ENCODE measurements around the gene FKBP6. TPM values are rescaled to one million over a fixed set of nuclear protein-coding genes. Genes with fewer than 3 reads are reported as not detected.

FKBP6 gene
- total RNA-seq, 1 experiment from 2014 or later = not detected

- H2BK12ac ChIP-seq (ENCODE audit: insufficient read length, low read depth, low read length) = no peak overlapping the region
- no peak overlapping the region for H2BK20ac ChIP-seq (ENCODE audit: low read depth, low read length, poor library complexity, severe bottlenecking)
- no peak overlapping the region for H2BK15ac ChIP-seq (ENCODE audit: low read depth, low read length)
- H3K9ac ChIP-seq (ENCODE audit: extremely low read depth, insufficient read length, low read length) = no peak overlapping the region
- H2AFZ ChIP-seq (ENCODE audit: low read length) = no peak overlapping the region
- no peaks in the 10 kb centered on the region for H3K27me3 ChIP-seq (ENCODE audit: insufficient read depth, low read length)
- no peak overlapping the region for H4K5ac ChIP-seq (ENCODE audit: insufficient read length, low read depth, low read length)
- Mint-ChIP-seq H3K9me3 (no peaks in the 10 kb centered on the region), H3K4me3 (no peak overlapping the region), H3K27ac (no peak overlapping the region), H3K36me3 (ENCODE audit: insufficient read depth in 1 of 3, low read depth in 3 of 3) (no peaks in the 10 kb centered on the region), H3K27me3 (ENCODE audit: low read depth) (peaks cover 5% of the 10 kb centered on the region; the same call in 1 of the 2 replicates), H3K4me1 (peaks cover 25 to 33% of the 10 kb centered on the region in 2 experiments)
- no peak overlapping the region for H3K56ac ChIP-seq (ENCODE audit: insufficient read length, low read depth, low read length)
- H4K8ac ChIP-seq (replicated peaks; ENCODE audit: insufficient read length, low read depth, low read length) = no peak overlapping the region
- no peak overlapping the region for H3K18ac ChIP-seq (ENCODE audit: insufficient read length, low read depth, low read length)
- H3K27ac ChIP-seq (ENCODE audit: insufficient read length, low read depth, low read length) = no peak overlapping the region
- no peaks in the 10 kb centered on the region for H4K20me1 ChIP-seq (ENCODE audit: control insufficient read depth, insufficient read depth, insufficient read length)
- no CpG with 5 or more reads among the region's 4 CpGs for WGBS (ENCODE audit: extremely low coverage, insufficient read length, low lambda C conversion rate)
- TF ChIP-seq, protein P1, sequence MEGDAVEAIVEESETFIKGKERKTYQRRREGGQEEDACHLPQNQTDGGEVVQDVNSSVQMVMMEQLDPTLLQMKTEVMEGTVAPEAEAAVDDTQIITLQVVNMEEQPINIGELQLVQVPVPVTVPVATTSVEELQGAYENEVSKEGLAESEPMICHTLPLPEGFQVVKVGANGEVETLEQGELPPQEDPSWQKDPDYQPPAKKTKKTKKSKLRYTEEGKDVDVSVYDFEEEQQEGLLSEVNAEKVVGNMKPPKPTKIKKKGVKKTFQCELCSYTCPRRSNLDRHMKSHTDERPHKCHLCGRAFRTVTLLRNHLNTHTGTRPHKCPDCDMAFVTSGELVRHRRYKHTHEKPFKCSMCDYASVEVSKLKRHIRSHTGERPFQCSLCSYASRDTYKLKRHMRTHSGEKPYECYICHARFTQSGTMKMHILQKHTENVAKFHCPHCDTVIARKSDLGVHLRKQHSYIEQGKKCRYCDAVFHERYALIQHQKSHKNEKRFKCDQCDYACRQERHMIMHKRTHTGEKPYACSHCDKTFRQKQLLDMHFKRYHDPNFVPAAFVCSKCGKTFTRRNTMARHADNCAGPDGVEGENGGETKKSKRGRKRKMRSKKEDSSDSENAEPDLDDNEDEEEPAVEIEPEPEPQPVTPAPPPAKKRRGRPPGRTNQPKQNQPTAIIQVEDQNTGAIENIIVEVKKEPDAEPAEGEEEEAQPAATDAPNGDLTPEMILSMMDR (conservative IDR thresholded peaks at IDR 0.05) = no peak
- no peak overlapping the region; the same call in 1 of the 2 replicates for H3K14ac ChIP-seq (ENCODE audit: insufficient read depth, low read length)
- H3K4me2 ChIP-seq (ENCODE audit: insufficient read depth, insufficient read length, low read length) = no peak overlapping the region
- peaks cover 5% of the 10 kb centered on the region; the same call in 1 of the 2 replicates for H3K4me1 ChIP-seq (ENCODE audit: insufficient read depth, low read length)
- H3K4ac ChIP-seq (ENCODE audit: low read depth, low read length) = no peak overlapping the region
- no peak for DNase-seq
- H3T11ph ChIP-seq (ENCODE audit: low read length) = no peak overlapping the region
- H3K79me1 ChIP-seq (ENCODE audit: insufficient read depth, low read depth, low read length, poor library complexity, severe bottlenecking) = no peaks in the 10 kb centered on the region
- no peak overlapping the region for H2BK5ac ChIP-seq (ENCODE audit: insufficient read length, low read length)
- H3K79me2 ChIP-seq (ENCODE audit: insufficient read depth, low read length) = no peaks in the 10 kb centered on the region
- no peaks in the 10 kb centered on the region for H3K23me2 ChIP-seq (ENCODE audit: insufficient read length, low read depth, low read length, poor library complexity, severe bottlenecking)
- no peak overlapping the region for H4K91ac ChIP-seq (ENCODE audit: insufficient read length, low read depth, low read length)
- H3K23ac ChIP-seq (ENCODE audit: insufficient read length, low read depth, low read length) = no peak overlapping the region
- H3K9me3 ChIP-seq (ENCODE audit: control insufficient read depth, low read depth, low read length) = no peaks in the 10 kb centered on the region
- H2BK120ac ChIP-seq (ENCODE audit: low read depth, low read length, poor library complexity, severe bottlenecking) = no peak overlapping the region
- no peak overlapping the region for H2AK5ac ChIP-seq (ENCODE audit: insufficient read length, low read length)
Observed at GRCh38 chr7:73345538-73345937, 17.6 kb downstream of the FKBP6 start.
